HG03432 (cell line): ENCODE results near the gene SORCS2.

Experiments used
- ATAC-seq: cut with Tn5 transposase; IDR thresholded peaks from one replicate; pipeline ENCODE4 v1.9.1; 2021; ENCODE audit warnings: mild to moderate bottlenecking, moderate library complexity; ENCODE audit not compliant: unreplicated experiment

SORCS2 gene

DNA sequence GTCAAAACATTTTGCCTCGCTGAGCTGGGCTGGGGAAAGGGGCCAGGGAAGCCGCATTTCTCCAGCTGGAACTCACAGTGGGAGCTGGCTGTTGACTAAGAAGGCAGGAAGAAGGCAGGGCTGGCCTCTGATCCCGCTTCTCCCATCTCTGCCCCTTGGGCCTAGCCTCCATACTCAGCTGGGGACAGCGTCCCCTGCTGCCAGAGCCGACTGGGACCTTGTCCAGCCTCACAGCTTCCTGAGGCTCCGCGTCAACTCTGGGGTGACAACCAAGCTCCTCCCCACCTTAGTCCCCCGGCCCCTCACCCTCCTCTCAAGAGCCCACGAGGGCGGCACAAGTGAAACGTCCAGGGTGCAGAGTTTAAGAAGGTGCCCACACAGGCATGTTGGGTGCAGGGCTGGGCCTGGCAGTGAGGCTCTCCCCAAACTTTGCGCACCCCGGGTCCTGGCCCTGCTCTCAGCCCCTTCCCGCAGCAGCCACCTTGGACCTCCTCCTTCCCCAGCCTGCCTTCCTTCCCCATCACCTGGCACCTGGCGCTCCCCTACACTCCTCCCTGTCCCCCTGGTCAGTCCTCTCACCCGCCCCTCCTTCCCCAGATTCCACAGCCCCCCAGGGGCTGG lies 141.6 kb downstream of the SORCS2 start:
- no peak for ATAC-seq

- ATAC-seq, result no peak
Measured at GRCh38 chr4:7334521-7335275, 142.4 kb downstream of the SORCS2 start.

DNA sequence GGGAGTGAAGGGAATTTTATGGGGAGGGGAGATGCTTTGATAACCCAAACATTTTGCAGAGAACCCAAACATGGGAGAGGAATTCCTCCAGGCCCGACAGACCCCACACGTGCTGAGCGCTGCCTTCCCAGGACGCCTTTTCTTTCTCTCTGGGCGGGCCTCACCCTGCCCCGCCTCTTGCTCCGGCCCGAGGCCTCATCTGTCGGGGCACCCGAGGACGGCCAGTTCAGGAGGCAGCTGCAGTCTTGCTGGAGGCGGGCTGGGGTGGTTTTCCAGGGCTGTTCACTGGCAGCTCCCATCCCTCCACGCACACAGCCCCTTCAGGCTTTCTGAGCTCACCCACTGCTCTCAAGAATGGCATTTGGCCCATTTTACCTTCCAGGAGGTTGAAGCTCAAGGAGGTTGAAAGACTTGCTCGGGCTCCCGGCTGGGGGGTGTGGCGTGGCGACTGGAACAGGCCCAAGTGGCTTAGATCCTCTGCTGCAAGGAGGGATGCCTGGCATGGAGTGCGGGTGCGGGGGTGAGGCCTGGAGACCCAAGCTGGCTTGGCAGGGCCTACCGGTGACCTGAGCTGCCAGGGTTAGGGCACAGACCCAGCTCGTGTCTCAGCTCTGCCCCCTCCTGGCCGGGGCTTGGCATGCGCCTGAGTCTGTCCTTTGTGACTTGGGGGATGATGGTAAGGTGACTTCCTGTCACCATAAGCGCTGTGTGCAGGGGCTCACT lies 143.2 kb downstream of the SORCS2 start:
- no peak for ATAC-seq

DNA sequence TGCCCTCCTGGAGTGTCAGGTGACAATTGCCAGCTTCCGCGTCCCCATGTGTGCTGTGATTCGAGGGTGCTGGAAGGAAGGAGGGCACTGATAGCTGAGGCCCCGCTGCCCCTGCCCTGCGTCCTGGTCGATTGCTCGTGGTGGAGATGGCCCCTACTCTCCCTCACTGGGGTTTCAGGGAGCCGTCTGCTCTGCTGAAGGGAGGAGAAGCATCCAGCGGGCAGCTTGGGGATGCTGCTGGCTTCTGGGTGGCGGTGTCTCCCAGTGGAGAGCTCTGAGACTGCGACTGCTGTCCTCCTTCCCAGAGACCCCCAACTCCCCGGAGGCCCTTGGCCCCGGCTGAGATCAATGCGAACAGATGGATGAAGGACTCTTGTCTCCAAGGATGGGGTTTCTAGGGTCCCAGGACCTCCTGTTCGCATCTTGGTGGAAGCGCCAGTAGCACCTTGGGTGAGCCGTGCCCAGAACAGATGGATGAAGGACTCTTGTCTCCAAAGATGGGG lies 143.8 kb downstream of the SORCS2 start:
- no peak for ATAC-seq

- ATAC-seq, result no peak
Measured at GRCh38 chr4:7336732-7337131, 144.4 kb downstream of the SORCS2 start.

DNA sequence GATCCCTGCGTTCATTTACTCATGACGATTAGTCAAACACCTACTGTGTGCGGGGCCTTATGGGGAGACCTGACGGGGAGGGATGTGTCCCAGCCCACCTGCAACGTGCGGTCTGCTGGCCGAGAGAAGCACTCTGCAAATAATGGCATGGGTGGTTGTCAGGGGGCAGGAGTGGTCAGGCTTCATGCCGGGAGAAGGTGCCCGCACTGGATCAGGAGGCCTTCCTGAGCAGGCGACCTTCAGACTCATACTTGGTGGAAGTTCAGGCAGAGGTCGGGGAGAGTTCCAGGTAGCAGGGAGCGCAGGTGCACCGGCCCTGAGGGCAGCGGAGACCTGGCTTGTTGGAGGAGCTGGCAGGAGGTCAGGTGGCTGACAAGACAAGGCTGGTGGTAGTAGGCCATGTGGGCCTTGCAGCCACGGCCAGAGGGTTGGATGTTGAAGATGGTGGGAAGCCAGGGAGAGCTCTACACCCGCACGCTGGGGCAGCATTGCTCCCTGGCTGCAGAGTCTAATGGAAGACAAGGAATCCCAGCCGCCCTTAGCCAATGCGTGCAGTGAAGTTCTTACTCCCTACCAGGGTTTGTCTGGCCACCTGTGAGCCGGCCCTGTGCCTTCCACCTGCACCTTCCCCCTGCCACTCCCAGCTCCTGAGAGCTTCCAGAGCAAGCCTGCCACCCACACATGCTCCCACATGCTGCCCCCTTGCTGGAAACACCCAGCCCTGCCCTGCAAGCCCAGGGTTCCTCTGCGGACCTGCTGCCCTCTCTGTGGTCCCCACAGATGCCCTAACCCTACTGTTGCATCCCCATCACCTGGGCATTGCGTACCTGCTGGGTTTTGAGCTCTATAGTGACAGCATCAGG lies 145.1 kb downstream of the SORCS2 start:
- ATAC-seq, result no peak

- ATAC-seq, result no peak
Measured at GRCh38 chr4:7338059-7338452, 145.7 kb downstream of the SORCS2 start.

DNA sequence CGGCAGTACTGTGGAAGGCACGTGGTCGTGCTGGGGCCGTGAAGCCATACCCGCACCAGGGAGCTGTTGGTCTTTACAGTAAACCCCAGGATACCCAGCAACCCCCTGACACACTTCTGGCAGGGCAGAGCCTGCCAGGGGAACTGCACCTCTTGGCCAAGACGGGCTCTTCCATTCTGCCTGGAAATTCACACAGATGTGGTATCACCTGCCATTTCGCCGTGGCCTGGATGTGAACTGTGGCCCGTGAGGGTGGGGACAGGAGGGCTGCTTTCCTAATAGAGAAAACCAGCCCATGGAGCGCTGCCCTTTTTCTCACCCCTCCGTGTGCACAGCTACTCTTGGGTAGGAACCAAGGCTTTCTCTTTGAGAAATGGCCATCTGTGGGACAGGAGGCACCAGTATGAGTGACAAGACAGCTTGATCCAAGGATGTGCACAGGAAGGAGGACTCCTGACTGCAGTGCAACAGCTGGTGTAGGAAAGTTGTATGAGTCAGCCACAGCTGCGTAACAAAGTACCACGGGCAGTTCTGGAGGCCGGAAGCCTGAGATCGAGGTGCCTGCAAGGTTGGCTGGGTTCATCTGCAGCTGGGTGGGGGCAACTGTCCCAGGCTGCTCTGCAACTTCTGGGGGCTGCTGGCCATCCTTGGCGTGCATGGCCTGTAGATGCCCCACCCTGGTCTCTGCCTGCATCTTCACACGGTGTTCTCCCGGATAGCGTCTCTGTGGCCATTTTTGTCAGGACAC lies 146.7 kb downstream of the SORCS2 start:
- ATAC-seq, result no peak

DNA sequence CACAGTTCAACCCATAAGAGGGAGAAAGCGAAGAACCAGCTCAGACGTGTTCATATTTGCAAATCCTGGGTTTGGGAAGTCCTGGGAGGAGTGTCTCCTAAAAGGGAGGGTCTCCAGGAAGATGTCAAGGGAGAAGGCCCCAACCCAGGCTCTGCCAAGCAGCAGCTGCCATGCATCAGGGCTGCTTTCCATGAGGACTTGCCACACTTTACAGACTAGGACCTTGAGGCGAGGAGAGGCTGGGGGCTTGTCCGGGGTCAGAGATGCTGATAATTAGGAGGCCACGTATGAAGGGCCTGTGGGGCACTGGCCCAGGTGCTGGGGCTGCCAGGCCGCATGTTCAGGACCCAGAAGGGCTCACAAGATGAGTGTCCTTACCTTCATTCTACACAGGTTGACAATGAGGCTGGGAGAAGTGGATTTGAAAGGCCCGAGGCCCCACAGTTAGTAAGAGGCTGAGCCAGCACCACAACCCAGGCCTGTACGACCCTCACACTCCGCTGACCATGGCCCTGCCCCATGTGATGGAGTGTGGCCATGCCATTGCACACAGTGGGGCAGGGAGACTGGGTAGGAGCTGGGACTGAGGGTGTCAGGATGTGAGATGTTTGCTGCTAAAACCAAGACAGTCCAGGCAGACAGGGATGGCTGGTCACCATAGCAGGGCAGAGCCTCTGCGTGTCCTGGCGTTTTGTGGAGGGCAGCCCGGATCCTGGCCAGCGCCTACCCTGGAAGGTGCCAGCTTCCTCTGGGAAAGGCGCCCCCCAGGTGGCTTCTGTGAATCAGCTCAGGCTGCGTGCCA lies 147.6 kb downstream of the SORCS2 start:
- no peak for ATAC-seq

DNA sequence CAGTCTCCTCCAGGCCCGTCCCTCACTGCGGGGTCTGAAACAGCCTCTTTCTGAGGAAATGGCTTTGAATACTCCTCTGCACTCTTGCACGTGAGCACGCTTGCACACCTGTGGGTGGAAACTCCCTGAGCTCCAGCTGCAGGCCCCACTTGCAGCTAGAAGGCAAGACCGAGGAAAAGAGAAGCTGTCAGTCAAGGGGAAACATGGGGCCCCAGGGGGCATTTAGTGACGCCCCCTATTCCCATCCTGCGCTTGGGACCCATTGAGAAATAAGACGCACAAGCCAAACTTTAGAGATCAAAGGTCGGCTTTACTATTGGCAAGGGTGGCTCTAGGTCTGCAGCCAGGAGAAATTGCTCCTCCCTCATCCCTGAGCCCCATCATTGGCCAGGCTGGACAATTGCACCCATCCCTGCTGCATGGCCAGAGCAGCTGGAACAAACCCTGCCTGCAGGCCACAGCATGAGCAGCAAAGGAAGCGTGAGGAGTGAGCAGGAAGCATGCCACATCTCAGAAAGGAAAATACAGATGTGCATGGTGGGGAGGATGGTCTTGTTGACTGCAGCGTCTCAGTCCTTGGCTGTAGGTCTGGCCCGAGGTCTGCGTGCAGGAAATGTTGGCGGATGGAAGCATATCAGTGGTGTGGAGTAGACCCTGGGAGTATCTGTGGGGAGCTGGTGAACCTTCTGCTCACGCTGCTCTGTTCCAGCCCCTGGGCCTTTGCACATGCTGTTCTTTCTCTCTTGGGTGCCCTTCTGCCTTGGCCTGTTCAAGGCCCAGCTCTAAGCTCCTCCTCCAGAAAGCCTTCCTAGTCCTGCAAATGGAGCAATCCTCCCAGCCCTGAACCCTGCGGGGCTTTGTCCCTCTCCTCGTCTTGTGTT lies 148.5 kb downstream of the SORCS2 start:
- ATAC-seq, result no peak

DNA sequence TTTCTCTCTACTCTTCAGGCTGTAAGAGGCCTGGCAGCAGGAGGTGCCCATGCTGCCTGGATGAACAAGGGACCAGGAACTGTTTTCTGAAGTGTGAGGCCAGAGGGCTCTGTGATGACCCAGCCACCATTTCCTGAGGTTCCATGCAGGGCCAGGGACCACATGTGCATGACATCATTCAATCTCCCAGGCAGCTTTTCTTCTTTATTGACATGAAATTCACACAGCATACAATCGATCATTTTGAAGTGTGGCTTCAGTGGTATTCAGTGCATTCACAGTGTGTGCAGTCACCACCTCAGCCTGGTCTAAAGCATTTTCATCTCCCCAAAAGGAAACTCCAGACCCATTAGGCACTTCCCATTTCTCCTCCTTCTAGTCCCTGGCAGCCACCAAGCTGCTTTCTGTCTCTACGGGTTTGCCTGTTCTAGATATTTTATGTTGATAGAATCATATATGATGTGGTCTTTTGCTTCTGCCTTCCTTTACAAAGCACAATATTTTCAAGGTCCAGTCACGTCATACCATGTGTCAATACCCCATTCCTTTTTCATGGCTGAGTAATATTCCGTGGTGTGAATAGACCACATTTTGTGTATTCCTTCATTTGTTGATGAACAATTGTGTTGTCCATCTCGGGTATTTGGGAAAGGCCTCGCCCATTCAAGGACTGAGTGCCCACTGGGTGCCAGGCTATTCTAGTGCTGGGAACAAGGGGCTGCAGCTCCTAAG lies 149.3 kb downstream of the SORCS2 start:
- ATAC-seq, result no peak

GRCh38 chr4:7342223-7343080 lies 150.1 kb downstream of the SORCS2 start:
- ATAC-seq, result no peak

DNA sequence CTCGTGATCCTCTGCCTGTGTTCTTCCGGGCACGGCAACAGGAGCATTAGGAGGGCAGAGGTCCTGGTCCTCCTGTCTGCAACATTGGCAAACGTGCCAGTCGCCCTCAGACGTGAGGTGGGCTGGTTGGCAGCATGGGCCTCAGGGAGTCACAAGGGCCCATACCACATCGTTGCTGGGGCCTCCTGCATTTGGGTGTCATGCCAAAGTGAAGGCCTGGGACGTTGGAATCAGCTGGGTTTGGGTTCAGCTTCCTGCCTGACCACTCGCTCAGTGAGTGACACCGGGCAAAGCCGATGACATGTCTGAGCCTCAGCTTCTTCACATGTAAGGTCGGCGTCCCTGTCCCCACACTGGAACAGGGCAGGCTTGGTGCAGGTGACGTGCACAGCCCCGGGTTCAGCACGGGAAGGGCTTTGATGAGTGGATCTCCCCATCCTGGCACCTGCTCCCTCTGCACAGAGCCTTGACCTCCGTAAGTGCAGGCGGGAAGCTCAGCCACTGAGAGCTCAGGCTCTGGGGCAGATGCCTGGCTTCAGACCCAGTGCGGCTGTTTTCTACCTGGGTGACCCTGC lies 150.8 kb downstream of the SORCS2 start:
- no peak for ATAC-seq

DNA sequence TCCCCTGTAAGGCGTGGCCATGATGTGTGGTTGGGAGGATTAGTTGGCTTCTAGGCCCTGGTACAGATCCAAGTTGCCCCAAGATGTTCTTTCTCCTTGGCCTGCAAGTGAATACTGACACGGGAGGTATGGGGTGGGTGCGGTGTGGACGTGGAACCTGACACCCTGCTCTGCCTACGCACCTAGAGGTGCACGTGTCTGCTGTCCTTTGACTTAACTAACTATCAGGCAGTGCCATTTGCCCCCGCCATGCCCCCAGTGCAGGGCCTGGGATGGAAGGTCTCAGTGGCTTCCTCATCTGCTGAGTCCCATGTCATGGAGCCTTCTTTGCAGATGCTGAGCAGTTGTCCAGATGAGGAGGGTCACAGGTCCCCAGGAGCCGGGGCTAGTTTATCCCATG lies 151.6 kb downstream of the SORCS2 start:
- no peak for ATAC-seq

DNA sequence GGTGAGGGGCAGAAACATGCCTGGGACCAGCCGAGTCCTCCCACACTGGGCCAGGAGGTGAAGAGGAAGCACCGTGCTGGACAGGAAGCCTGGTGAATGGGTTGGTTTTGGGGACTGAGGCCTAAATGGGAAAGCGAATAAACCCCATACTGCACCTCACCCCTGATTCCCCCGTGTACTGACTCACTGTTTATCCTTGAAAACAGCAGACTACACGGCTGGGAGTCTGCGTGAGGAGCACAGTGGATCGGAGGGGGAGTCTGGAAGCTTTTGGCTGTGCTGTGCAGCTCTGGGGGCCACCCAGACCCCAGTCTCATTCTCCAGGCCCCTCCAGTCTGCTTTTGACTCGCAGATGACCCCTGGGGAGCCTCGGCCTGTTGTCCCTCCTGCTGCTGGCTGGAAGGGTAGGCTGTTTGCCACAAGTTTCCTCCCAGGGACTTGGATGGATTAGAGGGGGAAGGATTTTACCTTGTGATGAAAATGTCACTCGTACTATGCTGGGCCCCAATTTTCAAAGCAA lies 152.4 kb downstream of the SORCS2 start:
- no peak for ATAC-seq

GRCh38 chr4:7347981-7348380 lies 155.6 kb downstream of the SORCS2 start:
- ATAC-seq, result no peak
